Kidney tubule cell (primary cell): ENCODE measurements around the gene PRXL2A.
"Not testable (repeated sequence)": the region's sequence is repeated elsewhere in the genome, so short reads cannot be mapped to it uniquely, and the experiment has no call there.

Source experiments
- DNase-seq: peaks from one replicate; pipeline ENCODE4 v3.0.0-alpha.2; 2018; ENCODE audit warnings: low spot score

The PRXL2A gene

GRCh38 chr10:80474941-80475340 is 66.6 kb downstream of the PRXL2A start:
- DNase-seq = no peak

GRCh38 chr10:80475641-80476040 is 67.3 kb downstream of the PRXL2A start:
- DNase-seq = not testable (repeated sequence)

GRCh38 chr10:80476685-80477084 is 68.3 kb downstream of the PRXL2A start:
- DNase-seq = no peak

GRCh38 chr10:80477813-80478212 is 69.5 kb downstream of the PRXL2A start:
- DNase-seq = peak; percentile 90

- DNase-seq = not testable (repeated sequence)
Measured at GRCh38 chr10:80480373-80480772, 72.0 kb downstream of the PRXL2A start.

DNA sequence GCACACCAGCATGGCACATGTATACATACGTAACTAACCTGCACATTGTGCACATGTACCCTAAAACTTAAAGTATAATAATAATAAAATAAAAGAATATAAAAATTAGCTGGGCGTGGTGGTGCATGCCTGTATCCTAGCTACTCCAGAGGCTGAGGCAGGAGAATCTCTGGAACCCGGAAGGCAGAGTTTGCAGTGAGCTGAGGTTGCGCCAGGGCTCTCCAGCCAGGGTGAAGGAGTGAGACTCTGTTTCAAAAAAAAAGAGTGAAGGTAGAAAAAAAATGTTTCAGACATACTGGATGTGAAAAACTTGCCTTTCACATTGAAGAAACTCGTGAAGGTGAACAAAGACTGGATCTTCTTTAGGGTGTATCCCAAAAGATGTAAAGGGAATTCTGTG is 72.5 kb downstream of the PRXL2A start:
- DNase-seq = no peak

GRCh38 chr10:80484243-80484642 is 75.9 kb downstream of the PRXL2A start:
- no peak for DNase-seq

GRCh38 chr10:80484676-80485075 is 76.3 kb downstream of the PRXL2A start:
- no peak for DNase-seq

DNA sequence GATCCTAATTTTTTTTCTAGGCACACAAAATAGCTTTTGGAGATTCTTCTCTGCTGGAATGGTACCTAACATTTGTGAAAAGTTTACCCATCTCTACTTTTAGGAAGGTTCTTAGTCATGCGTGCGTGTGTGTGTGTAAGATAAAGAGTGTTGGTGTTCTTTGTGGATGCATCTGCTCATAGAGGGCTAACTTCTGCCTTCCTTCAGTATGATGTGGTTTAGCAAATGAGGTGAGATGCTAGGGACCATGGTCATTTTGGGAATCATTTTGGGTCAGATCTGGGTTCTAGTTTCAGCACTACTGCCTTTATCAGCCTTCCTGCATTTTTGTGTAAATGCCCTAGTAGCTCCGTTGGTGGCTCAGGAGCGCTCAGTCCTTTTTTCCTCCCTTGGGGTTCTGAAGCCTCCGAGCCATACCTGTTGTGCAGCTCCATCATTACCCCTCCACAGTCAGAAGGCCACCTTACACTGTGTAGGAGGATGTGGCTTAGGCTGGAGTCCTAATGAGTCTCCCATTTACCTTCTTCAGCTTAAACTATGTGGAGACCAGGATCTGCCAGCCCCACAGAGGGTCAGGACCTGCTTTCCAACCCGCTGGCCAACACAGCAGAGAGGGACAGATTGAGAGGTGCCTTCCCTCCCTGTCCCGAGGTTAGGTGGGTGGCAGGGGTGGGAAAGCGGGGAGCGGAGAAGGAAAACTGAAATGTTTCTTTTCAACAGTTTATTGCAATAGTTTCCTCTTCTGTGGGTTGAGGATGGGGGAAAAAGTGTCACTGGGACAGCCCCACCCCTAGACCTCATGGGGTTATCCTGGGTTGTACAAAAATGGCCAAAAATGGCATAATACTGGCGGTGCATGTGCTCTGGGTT is 77.0 kb downstream of the PRXL2A start:
- no peak for DNase-seq

DNA sequence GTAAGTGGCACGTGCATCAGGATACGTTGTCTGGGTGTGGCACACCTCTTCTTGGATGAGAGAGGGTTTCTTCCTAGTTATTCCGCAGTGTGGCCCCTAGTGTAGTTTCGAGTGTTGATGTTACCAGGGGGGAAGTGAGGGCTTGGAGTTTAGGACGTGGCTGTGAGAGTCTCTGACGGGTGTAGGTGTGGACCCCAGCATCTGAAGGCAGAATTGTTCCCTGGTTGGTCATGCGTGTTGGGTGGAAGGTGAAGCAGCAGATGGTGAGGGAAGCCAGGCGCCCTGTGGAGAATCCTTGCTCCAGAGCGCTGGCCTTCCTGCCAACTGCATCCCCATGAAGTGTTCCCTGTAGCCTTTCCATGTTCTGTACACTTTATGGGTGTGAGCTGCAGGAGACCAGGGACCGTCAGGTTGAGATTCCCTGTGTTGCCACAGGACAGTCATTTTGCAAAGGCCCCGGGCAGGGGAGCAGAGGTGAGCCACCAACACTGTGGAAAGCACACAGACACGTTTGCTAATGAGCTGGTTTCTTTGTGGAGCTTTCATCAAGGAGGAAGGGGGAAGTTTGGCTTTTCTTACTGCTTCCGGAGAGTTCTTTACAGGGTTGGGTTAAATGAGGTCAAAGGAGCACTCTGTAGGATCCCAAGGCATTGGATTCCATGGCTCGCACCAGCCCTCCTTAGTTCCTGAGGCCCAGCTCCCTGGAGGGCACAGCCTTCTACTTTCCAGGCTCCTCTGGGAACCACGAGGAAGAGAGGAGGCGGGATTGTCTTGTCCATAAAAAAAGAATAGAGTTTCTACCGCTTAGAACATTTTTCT is 77.8 kb downstream of the PRXL2A start:
- DNase-seq = no peak
